ENCODE data around the gene PSMA5.
"Not testable (repeated sequence)": the region's sequence is repeated elsewhere in the genome, so short reads cannot be mapped to it uniquely, and the experiment has no call there.

The PSMA5 gene

DNA sequence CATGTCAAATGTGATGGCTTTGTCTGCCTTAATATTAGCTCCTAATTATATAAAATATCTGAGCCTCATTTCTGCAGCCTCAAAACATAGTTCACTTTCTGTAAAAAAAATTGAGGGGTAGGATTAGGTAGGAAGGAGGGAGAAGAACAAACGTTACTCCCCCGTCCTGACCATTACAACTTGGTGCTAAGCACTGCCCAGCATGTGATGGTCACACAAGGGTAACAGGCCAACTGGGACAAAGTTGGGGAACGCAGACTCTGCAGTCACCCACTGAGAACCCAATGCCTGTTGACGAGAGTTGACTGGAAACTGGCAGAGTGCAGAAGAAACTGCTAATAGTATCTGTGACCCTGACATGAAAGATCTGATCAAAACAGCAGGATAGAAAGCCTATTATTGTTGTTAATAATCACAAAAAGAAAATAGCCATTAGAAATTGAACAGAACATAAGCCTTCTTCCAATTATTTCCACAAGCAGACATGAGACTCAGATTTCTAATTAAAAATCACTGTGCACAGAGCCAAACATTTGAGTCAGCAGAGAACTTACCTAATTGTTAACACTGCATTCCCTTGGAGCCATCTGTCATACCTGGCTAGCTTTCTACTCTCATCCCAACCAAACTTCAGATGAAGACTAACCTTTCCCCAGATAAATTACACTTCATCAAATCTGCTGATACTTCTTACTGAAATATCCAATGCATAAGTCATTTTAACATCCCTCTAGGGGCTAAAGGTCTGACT, 34.0 kb downstream of the PSMA5 start:
- DNase-seq = no peak

DNA sequence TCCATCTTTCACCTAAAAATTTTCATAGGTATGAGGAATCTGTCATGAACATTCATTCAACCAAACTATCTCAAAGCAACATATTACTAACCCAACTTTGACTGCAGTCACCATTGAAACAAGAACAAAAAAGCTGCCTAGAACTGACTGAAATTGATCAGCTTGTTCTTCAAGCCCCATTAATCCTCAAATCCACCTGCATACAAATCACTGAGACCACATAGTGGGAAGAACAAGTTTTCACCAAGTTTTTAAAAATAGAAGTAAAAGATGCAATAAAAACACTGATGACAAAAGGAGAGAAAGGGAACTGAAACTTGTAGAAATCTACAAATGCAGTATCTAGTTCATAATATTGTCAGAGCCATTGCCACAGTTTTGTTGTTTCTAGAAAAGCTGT, 34.6 kb downstream of the PSMA5 start:
- no peak for DNase-seq

DNA sequence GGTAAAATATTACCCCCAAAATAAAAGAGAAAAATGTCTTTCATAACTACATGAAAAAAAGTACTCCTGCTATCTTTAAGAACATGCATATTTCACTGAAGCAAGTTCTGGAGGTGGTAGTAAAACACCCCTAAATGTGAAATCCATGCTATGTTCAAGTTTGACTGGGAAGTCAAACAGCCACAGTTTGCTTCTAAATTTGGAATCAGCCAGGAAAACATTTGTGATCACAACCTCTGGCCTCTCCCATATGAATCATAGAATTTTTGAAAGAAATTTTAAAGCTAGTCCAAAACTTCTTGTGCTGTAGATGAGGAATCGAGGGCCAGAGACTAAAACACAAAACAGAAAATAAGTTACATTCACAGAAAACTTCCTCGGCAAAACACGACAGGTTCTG, 35.1 kb downstream of the PSMA5 start:
- DNase-seq = no peak

DNA sequence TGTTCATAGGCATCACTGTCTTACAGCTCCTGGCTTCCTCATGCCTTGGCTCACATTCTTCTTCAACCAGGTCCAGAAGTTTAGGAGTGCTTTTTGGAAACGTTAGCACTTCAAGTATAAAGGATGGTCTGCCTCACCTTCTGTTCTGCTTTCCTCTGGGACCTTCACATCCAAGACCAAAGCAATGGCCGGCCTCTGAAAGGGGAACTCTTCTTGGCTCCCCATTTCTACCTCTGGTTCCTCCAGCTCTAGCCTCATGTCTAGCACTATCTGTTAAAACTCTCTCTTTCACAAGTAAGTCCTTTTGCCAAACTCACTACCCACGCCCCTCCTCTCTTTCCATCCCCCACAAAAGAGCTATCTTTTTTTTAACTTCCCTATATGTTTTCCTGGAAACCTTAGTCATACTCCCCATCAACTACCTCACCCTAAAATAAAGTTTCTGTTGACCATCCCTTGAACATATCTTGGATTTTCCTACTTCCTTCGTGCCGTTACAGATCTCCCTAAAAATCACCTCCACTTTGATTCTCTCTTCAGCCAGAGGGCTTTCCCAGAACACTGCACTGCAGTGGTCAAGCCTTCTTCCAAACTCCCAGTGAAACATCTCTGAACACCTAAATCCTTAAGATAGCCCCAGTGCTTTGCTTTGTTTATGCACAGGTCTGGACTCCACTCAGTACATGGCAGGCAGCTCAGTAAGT, 36.5 kb downstream of the PSMA5 start:
- DNase-seq = no peak

DNA sequence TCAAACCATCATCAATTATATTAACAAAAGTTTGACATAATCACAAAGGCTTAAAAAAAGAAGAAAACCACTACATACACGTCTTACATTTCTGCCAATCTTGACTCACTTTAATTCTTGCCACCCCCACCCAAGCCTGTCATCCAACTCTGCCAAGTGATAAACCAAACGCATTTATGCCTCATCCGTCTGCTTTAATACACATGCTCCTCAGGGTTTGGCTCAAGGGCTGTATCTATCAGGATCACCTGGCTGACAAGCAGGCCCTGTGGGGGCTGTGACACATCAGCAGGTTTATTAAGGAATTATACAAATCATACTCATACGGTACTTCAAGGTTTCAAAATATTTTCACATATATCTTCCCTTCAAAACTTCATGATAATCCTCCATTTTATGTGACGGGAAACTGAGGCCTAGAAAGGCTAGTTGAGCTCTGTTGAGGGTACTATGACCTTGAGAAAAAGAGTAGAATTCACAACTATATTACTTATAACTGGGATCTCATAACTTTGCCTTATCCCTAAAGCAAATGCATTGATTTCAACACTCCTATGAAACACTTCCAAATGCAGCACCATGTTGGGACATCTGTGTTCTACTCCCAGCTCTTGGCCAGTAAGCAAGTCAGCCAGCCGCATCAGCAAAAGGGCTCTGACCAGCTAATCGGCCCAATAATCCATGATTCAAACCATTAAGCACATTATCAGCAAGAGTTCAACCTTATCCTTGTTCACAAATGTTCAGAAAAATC, 37.2 kb downstream of the PSMA5 start:
- no peak for DNase-seq

DNA sequence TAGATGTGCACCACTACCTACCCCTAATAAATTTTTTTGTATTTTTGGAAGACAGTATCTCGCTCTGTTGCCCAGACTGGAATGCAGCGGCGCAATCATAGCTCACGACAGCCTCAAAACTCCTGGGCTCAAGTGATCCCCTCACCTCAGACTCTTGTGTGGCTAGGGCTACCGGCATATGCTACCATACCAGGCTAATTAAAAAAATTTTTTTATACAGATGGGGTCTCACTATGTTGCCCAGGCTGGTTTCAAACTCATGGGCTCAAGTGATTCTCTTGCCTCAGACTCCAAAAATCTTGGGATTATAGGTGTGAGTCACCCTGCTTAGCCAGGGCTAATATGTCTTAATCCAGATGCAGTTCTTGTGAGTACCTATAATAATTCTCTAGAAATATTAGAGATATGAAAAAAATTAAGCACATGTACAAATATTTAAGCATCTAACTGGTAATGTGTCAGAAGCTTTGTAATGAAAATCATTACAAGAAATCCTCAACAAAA, 38.0 kb downstream of the PSMA5 start:
- DNase-seq = no peak

DNA sequence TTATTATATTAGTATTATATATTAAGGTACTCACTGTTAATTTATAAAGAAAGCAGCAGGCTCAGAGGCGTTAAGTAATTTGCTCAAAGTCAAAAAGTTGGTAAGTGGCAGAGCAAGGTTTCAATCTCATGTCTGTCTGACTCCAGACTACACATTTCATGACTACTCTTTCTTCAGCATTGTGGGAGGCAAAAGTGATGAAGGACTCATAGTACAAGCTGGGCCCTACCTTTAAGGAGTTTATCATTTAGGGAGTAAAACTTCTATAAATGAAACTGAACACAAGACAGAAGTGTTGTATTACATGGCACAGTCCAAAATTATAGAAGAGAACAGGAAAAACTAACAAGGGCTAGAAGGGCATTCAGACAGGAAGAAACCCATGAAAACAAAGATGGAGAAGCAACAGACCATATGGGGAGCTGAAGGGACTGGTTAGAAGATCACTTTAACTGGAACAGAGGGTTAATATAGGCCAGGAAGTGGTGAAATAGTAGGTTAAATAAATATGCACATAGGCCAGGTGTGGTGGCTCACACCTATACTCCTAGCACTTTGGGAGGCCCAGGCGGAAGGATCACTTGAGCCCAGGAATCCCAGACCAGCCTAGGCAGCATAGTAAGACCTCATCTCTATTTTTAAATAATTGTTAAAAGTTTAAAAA, 40.1 kb downstream of the PSMA5 start:
- DNase-seq = no peak

DNA sequence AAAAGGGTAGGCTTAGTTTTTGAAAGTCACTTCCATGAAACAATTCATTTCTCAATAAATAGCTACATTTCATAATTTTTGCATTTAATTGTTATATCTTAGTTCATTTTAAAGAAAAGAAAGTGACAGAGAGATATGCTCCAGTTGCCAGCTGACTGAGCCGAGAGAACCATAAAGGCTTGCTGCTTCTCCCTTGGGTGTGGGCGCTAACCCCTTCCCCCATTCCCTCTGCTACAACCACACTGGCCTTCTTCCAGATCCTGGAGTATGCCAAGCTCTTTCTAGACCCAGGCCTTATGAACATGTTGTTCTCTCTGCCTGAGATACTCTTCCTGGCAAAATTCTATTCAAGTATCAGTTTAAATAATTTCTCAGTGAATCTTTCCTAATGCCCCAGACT, 40.8 kb downstream of the PSMA5 start:
- DNase-seq = no peak

DNA sequence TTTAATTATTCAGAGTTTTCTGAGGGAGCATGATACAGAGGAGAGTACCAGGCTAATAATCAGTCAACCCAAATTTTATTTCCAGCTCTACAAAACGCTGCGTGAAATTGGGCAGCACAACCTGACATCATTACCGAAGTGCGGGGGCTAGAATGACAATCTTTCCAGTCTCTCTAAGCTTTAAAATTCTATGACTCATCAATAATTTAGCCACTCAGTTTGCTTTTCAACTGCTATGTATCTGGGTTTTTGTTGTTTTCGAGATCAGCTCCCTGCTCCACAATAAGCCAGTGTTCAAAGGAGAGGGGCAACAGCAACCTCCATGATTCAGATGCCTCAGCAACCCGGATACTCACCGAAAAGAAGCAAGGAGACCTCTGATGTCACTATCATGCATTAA, 42.4 kb downstream of the PSMA5 start:
- no peak for DNase-seq

DNA sequence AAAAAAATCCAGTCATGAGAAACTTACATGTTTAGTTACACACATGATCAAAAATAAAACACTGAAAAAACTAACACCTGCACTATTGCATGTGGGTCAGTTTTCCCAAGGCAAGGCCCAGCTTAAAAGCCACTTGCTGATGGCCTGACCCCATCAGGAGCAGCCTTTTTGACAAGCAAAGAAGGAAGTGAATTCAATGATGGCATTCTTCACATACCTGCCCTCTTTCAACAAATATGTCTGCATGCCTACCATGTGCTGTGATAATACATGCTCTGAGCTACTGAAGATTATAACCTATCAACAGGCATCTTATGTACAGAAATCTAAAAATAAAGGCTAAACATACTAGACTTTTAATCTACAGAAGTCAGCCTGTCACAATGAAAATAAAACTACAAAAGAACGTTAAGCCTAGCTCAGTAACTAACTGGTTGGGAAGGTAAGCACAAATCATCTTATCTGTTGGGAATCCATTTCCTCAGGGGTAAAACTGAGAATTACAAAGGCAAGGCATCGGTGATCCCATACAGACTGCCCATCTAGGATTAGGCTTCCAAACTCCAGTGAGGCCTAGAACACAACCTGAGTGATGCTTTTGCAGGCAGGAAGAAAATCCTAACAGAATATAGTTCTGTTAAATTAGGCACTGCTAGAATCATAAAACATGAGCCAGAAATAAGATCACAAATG, 43.0 kb downstream of the PSMA5 start:
- DNase-seq = no peak

DNA sequence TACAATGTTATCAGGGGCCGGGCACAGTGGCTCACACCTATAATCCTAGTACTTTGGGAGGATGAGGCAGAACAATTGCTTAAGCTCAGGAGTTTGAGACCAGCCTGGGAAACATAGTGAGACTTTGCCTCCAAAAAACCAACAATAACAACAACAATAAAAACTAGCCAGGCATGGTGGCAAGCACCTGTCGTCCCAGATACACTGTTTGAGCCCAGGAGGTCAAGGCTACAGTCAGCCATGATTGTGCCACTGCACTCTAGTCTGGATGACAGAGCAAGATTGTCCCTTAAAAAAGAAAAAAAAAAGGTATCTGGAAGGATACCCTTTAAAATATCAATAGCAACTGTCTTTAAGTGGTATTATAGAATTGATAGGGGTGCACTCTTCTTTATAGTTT, 44.7 kb downstream of the PSMA5 start:
- no peak for DNase-seq

DNA sequence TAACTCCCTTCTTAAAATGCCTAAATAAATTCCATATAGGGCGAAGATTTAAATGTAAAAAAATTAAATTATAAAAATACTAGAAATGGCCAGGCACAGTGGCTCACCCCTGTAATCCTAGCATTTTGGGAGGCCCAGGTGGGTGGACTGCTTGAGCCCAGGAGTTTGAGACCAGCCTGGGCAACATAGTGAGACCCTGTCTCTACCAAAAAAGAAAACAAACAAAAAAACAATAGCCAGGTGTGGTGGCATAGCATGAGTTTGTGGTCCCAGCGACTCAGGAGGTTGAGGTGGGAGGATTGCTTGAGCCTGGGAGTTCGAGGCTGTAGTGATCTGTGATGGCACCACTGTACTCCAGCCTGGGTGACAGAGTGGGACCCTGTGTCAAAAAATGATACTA, 46.3 kb downstream of the PSMA5 start:
- DNase-seq = no peak

DNA sequence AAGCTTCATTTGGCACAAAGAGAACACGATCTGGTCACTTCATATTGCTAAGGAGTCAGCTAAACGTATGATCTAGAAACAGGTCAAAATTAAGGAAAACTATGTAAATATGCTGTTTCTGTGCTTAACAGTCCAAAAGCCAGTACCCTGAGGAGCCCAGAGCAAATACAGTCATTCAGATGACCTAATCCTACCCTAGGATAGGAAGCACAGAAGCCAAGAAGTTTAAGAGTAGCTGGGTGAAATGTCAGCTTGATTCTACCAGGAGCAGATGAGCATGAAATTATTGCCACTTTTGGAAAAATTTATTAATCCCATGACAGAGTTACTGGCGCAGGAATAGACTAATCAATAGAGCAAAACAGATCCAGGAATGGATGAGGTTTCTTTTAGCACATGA, 46.8 kb downstream of the PSMA5 start:
- no peak for DNase-seq

DNA sequence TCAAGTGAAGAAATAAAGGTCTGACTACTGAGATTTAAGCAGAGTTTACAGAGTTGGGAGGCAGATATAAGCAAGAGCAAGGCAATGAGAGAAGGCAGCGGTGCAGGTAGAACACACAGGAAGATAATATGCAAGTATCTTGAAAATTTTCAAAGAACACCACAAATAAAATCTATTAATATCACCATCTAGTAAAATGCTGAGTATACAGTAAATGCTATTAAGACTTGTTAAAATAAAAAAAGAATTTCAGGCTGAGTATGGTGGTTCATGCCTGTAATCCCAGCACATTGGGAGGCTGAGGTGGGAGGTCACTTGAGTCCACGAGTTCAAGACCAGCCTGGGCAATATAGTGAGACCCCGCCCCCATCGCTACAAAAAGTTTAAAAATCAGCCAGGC, 48.5 kb downstream of the PSMA5 start:
- DNase-seq = no peak

DNA sequence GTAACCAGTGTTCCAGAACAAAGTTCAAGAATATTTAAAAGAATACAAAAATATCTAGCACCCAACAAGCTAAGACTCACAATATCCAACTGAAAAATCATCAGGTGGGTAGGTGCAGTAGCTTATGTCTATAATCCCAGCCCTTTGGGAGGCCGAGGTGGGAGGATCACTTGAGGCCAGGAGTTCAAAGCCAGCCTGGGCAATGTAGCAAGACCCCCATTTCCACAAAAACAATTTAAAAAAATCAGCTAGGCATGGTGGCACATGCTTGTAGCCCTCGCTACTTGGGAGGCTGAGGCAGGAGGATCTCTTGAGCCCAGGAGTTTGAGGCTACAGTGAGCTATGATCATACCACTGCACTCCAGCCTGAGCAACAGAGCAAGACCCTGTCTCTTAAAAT, 52.6 kb downstream of the PSMA5 start:
- not testable (repeated sequence) for DNase-seq

DNA sequence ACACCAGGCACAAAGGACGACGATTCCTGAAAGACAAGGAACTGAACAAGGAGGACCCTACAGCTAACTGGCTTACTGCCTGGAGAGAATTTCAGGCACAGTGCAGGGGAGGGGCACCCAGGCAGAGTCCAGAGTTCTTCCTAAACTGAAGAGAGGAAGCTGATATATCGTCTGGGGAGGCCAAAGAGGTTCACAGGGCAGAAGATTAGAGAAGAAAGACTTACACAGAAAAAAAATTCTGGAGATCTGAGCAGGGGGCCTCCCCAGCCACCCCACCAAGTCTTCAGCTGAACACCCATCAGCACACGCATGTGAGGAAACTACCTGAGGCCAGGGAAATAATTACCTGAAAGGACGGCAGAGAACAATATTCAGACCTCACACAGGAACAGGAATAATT, 53.1 kb downstream of the PSMA5 start:
- no peak for DNase-seq

DNA sequence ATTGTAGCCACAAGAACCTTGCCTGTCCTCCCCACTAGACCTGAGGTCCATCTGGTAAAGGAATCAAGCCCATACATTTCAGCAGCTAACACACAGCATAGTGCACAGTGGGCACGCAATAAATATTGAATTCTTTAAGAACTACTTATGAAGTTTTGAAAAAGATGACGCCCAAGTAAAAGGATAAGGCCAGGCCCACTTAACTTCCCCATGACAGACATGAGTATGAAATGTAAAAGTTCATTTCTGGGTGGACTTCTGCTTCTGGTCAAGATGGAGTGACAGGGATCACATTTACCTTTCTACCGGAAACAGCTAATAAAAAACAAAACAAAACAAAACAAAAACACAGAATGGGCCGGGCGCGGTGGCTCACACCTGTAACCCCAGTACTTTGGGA, 54.0 kb downstream of the PSMA5 start:
- DNase-seq = no peak

DNA sequence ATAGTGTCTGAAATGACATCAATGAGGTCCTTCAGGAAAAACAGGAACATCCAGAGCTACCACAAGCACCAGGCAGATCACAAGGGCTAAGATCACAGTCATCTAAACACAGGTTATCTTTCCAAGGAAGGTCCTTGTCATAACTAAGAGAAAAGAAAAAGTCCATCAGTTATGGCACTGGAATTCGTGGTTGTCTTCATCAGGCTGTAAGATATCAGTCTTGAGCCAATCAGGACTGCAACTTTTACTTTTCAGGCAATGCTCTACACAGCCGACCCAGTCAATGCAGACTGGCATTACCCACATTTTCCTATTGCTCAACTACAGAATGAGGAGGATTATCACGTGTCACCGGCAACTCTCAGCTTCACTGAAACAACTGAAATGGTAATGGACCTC, 54.9 kb downstream of the PSMA5 start:
- peak in 1 of 2 donors; percentile 14 for DNase-seq

DNA sequence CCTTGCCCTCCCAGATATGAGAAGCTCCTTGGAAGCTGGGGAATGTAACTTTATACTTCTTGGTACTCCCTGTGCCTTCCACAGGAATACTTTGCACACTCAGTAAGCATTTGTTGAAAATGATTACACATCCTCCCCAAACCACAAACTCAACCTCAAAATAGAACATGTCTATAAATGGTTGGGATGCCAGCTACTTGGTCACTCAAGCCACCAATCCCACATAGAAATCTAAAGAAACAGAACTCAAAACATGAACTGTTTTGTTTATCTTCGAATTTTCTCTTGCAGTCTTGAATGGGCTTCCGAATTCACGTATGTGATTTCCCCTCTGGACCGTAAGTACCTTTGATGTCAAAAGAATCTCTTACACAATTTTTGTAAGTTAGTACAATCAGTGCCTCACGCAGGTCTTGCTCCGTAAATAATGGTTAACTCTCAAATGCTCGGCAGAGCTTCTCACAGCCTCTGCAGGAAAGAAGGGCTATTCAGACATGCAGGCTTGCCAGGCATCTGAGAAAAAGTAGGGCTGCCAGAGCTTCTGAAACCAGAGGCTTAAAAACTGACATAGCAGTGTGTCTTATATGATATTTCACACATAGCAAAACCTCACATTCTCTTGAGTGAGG, 55.4 kb downstream of the PSMA5 start:
- DNase-seq = no peak

DNA sequence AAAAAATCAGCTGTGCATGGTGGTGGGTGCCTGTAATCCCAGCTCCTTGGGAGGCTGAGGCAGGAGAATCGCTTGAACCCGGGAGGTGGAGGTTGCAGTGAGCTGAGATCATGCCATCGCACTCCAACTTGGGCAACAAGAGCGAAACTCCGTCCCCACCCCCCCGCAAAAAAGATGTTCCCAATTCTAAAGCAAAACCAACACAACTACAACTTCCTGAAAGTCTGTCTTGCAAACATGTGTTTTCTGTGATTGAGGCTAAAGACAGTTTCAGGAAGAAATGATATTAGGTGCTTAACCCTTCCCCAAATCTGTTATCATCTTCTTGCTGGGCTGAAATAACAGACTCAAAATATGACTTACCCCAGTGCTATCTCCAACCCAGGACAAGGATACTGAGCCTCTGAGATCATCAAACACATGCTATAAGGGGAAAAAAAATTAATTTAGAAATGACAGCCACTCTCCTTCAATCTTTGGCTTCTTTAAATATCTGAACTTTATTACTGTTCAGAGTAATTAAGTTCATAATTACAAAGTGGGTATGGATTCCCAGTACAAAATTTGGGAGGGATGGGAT, 57.0 kb downstream of the PSMA5 start:
- DNase-seq = peak in 1 of 2 donors; percentile 11

DNA sequence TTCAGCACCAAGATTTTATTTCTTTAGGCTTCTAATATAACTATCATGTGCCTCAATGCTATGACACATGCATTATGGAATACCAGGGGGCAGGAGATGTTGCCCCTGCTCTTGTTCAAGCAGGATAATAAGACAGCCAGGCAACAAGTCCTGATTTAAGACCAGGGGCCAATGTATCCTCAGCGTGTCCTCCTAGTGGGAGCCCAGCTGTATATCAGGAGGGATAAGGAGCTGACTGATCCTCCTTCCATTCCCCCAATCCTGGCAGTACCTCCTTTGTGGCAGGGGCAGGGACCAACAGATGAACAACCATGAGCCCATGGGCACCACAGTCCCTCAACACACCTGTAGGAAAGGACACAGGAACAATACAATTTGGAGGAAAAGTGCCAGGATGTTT, 57.8 kb downstream of the PSMA5 start:
- DNase-seq = no peak

DNA sequence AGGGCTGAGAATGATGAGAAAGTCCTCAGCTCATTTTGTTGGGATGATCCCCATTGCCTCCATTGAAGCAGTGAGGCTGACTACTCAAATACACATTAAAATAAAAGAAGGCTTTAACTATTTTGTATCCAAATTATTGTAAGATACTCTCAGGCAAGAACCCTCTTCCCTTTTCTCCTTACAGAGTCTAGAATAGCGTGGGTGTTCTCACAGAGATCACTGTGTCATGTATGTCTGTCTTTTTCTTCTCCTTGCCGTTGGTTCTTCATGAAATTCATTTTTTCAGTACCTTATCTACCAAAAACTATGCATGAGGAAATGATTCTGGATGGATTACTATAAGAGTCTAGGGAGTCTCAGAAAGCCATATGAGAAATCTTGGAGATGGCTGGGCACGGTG, 58.6 kb downstream of the PSMA5 start:
- no peak for DNase-seq

All from CD4-positive, alpha-beta T cell treated with Interleukin-1 beta for 1 hour (primary cell).